GM12892 (cell line): ENCODE data around the gene ZFHX3.

ENCODE experiments used
- POLR2A ChIP-seq: IDR thresholded peaks from 2 replicates; pipeline ENCODE4 v1.6.1; 2011; ENCODE audit warnings: low read depth, low read length, control low read depth
- POLR2AphosphoS5 ChIP-seq: IDR thresholded peaks from 2 replicates; pipeline ENCODE4 v1.6.1; 2011; ENCODE audit warnings: low read depth, low read length, control low read depth
- TAF1 ChIP-seq: IDR thresholded peaks from 2 replicates; pipeline ENCODE4 v1.6.1; 2011; ENCODE audit warnings: low read depth, mild to moderate bottlenecking, control low read depth, low read length, borderline replicate concordance

GRCh38 chr16:72877374-72878028 is 170.4 kb downstream of the ZFHX3 start:
- no peak for TF ChIP-seq POLR2A
- TF ChIP-seq POLR2AphosphoS5, result no peak
- TF ChIP-seq TAF1, result no peak
